Inflammatory macrophage treated with lipopolysaccharide for 4 hours (primary cell): Measurements from ENCODE around the gene RAB31.

ENCODE experiments used
- DNase-seq: peaks from one replicate; pipeline ENCODE4 v3.0.0-alpha.2; 2020

Gene RAB31

DNA sequence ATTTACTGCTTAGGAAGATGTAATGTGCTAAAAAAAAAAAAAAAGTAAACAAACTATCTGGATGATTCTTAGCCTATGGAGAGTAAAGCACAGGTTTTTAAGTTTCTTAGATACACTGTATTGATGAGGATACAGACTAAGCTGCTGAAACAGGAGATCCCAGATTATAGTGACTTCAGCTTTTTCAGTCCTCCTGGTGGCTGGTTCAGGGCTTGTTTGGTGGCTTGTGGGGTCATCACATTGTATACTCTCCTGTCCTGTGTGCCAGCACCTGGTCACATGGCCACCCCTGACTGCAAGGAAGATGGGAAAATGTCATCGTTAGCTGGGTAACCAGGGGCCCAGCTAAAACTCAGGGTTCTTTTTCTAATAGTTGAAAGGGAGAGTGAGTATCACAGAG, 31.4 kb downstream of the RAB31 start:
- DNase-seq, result peak; percentile 19

DNA sequence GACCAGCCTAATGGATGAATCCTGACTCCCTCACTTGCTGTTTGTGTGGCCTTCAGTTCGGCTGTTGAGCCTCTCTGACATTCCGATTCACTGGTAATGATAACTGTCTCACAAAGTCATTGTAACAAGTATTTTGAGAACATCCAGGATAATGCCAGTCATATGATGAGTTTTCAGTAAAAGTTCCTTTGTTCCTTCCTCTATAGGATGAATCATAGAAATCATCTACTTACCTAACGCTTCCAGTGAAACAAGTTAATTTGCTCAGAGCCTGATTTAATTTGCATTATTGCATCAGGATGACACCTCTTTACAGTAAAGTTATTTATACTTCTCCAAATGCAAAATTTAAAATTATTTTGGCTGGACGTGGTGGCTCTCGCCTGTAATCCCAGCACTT, 32.0 kb downstream of the RAB31 start:
- DNase-seq, result peak; percentile 86

DNA sequence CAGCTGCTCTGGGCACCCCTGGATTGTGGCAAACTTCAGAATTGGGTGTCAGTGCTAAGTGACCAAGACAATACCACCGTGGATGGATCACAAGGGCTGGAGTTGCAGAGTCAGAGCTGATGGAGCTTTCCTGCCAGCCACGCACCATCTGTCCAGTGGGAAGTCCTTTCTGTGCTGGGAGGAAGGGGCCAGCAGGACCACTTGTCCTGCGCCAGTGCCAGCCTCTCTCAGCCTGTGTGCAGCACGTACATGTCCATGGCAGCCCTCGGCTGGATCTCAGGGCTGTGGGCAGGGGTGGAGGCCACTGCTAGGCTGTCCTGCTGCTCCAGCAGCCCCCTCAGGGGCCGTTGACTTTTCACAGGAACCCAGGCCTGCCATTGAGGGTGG, 33.3 kb downstream of the RAB31 start:
- no peak for DNase-seq

DNA sequence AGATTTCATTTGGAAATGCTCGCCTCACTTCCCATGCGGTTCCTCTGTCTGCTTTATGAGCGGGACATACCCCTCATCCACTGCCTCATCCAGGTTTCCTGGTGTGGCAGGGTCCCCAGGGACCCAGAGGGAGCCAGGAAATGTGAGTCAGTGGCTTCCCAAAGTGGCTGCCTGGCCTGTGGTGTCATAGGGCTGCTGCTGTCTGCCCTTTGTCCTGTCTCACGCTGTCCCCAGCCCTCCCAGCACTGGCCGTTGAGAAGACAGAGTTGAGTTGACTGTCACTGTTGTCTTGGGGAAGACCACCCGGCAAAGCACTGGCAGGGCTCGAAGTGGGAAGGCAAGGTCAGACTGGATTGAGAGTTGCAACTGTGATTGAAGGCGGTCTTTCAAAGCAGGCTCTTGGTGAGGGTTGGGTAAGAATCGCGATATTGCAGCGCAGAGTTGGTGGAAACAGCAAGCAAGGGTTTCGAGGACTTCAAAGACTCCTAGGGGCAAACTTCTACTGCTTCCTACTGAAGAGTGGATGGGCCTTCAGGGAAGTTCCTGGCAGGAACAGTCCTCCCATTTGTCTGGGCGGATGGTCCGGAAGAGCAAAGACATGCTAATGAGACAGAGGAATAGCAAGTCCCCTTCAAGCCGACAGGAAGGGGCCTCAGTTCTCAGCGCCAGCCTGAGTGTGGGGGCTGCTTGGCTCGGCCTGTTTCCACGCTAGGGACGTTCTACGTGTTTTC, 33.9 kb downstream of the RAB31 start:
- DNase-seq, result peak; percentile 40

DNA sequence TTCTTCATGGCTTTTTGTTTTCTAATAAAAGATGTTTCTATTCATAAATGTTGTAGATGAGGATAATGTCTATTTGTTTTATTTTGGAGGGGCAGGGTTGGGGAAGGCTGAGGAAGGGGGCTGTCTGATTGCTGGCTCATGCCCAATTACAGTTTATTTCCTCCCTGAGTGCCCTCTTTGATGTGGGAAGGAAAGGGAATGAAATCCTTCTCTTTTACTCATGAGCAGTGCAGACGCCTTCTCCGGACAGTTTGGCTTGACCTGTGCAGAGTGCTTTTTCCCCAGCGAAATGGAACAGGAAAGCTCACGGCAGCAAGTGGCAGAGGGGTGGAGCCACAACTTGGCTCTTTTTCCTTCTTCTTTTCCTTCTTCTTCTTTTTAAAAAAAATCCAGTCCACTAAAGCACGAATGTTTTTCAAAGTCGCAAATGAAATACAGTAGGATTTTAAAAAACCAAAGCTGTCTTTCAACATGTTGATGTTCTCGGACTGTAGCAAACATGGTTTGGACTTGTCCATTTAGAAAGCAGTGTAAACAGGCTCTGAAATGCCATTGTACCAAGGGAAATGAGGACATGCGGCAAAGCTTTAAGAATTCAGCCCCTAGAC, 34.5 kb downstream of the RAB31 start:
- peak; percentile 57 for DNase-seq

DNA sequence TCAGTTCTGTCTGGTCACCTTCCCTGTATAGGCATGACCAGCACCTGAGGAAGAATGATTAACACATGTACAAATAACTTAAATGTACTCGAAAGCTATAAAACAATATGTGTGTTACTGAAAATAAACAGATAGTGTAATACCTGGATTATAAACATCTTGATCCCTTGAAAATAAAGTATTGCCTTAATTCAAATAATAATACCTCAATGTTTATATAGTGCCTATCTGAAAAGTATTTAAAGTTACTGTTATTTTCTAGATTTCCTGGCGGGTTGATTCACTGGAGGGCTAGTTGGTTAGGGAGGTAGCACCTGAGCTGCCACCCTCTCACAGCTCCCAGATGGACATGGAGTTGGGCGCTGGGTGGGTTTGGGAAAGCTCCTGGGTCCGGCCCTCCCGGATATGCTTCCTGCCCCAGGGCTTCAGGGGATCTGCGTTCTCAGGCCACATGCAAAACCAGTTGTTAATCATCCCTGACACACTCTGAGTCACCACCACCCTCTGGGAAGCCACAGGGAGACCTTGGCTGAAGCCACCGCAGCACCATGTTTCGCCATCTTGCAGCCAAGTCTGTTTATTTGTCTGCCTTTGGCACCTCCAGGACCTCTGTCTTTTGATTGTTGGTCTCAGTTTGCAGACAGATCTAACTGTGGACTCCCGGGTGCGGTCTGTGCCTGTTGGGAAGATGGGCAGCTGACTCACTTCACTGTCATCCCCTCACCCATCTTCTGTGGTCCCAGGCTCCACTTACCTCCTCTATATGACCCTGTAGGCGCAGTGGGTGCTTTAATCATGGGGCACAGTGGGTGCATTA, 35.3 kb downstream of the RAB31 start:
- DNase-seq, result peak; percentile 97

DNA sequence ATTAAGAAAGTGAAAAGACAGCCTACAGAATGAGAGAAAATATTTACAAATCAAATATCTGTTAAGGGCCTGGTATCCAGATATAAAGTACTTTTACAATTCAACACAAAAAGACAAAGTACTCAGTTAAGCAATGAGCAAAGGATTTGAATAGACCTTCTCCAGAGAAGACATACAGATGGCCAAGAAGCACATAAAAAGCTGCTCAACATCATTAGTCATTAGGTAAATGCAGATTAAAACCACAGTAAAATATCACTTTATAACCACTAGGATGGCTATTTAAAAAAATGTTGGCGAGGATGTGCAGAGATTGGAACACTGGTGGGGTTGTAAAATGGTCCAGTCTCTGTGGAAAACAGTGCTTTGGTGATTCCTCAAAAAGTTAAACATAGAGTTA, 38.9 kb downstream of the RAB31 start:
- no peak for DNase-seq

DNA sequence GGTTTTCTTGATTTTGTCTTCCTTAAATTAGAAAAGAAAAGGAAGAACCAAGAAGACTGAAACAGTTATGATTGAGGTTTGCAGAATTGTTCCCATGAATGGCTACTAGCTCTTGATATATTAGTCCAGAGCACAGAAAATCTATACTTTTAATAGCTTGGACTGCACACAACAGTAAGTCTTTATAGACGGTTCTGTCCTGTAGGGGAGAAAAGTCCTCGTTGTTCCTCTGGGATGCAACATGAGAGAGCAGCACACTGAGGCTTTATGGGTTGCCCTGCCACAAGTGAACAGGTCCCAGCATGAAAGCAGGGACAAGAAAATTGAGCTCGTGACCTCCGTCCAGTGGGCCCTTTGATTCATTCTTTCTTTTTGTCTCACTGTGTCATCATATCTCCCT, 41.5 kb downstream of the RAB31 start:
- no peak for DNase-seq

DNA sequence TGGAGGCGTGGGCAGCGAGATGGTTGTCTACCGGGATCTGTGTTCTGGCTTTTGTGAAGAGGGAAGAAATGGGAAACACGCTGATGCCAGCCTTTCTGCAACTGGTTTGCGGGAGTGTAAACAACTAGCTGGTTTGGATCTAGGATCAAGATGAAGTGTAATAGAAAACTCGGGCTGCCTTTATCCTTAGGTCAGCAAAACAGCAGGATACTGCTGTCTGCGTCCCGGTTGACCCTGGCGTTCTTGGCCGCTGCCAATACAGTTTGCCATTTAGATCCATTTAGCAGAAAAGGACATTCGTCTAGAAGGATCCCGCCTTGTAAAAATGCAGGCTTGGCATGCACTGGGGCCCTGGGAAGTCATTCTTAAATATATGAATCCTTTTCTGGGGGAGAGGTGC, 42.0 kb downstream of the RAB31 start:
- no peak for DNase-seq

DNA sequence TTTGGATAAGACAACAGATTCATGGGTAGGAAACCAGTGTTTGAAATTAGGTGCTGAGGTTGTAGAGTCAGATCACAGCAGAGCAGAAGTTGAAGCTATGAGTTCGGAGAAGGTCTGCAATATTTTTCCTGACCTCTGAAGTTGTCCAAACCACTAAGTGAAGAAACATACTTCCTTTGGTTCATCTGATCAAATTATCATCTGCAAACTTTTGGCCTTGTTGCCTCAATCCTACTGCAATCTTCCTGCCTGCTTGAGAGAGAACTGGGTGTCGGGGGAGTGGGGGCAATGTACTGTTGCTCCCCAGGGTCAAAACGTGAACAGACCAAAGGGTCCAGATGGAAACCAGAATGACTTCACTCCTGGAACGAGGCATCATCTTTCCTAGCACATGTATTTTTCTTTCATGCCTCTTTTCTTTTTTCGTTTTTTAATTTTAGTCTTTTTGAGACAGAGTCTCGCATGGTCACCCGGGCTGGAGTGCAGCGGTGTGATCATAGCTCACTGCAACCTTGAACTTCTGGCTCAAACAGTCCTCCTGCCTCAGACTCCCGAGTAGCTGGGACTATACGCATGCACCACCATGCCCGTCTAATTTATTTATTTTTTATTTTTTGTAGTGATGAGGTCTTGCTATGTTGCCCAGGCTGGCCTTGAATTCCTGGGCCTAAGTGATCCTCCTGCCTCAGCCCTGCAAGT, 42.7 kb downstream of the RAB31 start:
- DNase-seq, result peak; percentile 43

DNA sequence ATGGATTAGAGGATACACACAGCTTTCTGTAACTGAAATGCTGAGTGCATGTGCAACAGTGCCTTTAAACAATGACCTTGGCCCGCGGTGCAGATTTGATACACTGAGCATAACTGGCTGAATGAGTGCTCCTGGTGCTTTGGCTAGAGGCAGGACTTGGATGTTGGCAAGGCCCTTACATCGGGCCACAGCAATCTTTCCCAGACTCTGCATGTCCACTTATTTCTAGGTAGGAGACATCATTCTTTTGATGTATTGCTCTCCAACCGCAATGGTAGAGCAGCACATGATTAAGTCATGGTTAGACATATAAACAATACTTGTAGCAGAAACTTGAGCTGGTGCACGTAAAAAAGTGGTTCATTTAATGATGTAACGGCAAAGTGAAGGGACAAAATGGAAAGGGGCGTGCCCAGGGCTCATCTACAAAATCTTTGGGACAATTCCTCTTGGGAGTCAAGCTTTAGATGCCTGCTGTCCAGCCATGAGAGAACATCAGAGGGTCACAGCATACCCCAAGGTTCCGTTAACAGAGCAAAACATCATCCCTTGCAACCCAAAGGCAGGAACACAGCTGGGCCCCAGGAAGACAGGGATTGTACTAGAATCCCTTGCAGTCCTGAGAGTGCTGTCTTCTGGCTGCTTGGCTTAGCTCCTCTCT, 43.4 kb downstream of the RAB31 start:
- DNase-seq, result no peak

DNA sequence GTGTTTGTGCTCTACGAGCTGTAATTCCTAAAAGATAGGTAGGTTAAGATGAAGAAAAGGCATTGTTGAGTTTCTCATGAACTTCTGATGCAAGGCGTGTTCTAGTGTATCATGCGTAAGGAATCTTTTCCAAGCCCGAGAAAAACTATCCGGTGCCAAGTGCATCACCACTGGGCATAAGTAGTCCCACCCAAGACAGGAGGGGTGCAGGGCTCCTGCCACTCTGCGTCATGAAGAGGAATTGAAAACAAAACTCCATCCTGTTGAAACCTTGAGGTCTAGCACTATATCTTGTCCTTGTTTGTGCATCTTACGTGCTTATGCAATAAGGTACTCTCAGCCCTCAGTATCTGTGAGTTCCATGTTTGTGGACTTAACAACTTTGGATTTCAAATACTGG, 45.7 kb downstream of the RAB31 start:
- peak; percentile 88 for DNase-seq

DNA sequence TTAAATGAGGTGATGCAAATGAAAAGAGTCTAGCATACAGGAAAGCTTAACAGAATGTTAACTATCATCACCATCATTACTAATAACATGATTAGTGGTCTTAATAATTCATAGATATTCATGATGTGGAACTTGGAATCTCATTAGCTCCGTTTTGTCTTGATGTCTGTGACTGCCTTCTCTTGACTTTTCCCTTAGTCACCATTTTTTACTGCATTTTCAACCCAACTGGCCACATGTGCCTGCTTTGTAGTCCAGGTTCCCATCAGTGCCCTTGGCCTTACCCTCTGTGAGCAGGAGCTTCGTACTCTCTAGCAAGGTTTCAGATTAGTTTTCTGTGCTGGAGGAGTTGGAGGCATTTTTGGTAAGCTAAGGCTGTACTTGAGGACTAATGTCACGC, 47.0 kb downstream of the RAB31 start:
- no peak for DNase-seq

DNA sequence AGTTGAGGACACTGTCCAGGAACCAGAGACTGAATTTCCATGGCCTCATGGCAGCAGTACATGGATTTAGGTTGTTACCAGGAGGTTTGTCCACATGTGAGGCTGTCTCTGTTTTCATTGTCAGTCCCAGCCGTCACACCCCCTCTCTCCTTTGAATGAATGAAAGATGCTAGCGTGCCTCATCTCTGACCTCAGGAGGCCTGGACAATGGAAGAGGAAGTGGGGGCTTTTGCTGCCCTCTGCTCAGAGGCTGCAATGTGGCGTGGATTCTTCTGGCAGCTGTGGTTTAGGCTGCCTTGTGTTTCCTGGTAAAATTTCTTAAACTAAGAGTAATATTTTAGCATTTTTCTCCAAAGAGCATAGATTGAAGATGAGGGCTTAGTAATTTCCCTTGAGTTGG, 47.5 kb downstream of the RAB31 start:
- DNase-seq, result peak; percentile 84

DNA sequence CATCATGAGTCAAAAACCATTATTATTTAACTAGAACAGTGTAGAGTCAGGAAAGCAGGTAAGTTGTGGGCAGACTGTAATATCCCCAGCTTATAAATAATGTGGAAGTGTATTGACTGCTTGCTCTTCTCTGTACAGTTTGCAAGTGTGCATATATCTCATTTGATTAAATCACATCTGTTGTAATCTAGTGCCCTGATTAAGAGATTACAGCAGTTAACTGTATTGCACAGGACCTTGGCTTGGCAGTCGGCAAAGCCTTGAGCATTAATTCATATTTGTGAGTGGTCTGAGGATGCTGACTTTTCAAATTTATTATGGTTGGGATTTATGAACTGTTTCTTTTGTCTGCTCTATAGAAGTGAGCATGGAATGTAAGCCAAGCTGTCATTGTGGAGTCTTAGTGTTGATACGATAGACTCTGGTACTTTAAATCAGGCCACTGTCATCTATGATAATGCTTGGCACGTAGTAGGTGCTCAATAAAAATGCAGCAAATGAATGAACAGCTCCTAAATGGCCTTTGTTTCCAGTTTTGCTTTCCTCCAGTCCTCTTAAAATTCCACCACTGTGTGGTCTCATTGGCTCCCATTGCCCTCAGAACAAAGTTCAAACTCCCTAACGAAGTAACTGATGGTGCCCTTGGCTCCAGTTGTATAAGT, 48.3 kb downstream of the RAB31 start:
- no peak for DNase-seq

DNA sequence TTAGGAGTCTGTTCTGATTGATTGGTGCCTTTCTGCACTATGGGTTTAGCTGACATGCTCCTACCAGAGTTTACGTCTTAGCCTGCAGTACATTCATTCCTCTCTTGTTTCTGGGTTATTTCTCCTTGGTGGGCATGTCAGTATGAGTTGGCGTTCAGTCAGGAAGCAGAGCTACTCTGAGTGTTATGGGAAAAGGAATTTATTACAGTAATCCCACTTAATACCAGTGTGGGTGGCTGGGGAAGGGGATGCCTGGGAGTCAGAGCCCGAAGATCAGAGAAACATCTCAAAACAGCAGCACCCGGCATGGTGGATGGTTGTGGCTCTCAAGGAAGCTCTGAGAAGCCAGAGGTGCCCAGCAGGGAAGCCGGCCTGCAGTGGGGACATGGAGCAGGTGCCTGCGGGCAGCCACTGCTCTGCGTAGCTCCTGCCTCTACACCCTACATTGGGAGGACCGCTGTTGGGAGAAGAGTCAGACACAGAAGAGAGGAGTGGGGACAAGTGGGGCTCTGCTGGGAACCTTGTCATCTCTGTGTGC, 48.9 kb downstream of the RAB31 start:
- DNase-seq, result no peak

DNA sequence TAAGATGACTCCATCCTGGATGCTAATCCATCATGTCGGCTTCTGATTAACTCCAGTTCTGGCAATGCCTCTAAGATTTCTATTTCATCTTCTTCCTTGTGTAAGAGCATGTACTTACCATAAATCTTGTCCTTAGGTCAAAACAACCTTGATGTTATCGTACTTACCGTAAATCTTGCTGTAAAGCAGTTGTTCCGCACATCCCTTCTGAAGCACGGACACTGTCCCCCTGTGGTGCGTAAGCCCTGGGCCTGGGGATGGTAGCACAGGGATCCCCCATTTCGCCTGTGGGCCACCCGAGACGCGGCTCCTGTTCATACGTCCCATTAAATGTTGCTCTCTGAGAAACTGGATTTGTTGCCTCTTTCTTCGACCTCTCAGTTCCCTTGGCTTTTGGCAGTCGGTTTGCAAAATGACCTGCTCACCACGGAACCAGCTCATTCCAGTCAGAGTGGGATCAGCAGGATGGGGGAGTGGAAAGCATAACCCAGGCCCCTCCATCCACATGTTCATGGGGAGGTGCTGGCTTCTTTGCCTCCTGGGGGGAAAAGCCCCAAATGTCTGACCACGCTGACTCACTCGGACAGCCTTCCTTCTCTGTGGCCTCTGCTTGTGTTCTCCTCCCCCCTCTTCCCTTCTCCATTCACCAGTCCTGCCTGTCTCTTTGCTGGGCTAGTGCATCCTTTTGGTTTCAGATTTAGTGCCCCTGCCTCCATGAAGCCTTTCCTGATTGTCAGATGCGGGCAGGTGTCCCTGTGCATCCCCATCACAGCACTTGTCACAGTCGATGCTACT, 49.9 kb downstream of the RAB31 start:
- peak; percentile 69 for DNase-seq

DNA sequence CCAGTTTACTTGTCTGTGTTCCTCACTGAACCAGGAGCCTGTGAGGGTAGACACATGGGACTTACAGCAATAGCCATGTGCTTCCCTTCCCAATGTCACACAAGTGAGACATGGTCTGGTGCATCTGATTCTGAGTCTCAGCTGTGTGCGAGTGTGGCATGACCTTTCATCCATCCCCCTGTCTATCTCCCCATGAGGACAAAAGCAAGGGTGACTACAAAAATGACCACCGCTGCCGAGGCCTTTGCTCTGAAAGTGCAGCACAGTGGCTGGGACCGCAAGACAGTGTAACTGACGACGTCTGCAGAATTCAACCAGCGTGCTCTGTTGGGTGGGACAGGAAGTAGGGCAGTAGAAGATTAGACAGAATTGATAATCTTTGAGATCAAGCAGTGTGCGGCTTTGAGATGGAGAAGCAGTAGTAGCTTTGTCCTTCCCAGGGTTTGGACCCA, 50.5 kb downstream of the RAB31 start:
- peak; percentile 66 for DNase-seq

DNA sequence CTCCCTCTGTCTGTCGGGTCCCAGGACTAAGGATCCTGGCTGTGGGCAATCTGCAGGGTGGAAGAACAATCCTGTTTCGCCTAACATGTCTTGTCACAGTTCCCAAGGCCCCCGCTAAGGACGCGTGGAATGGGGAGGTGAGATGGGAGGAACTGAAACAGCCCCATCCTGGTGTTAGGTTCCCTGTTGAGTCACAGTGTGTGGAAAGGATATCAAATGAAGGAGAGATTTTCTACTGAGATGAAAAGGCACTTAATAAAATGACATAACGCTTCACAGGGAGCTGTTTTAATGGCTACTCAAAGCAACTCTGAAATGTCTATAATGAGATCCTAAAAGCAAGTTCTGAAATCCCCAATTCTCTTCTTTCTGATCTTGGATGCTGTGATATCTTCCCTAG, 52.5 kb downstream of the RAB31 start:
- peak; percentile 59 for DNase-seq

DNA sequence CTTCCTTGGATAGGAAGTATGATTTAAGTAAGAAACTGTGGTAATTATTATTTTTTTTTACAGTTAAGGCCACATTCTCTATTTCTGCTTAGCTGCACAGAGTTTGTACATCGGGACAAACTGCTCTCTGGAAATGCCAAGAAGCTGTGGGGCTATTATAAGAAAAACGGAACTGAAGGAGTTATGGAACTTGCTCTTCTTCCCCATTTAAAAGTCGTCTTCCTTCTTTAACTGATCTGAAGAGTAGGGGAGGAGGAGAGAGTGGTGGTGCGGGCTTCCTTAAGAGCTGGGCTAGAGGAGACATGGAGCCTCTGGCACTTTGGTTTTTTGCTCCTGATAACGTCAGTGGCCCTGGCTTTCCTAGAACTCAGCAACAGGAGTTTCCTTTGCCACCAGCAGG, 54.4 kb downstream of the RAB31 start:
- DNase-seq, result peak; percentile 85

DNA sequence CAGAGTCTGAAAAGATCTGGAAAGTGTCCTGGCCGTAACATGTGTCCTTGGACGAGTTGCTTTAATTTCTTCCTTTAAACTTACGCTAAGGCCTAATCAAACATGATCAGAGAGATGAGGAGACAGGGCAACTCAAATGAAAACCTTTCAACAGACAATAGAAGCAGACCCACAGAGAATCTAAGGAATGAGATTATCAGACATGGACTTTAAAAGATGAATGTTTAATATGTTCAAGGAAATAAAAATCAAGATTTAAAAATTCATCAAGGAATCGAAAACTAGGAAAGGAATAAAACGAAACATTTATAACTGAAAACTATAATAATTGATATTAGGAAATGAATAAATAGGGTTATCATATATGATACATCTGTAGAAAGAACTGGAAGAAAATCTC, 55.1 kb downstream of the RAB31 start:
- DNase-seq, result no peak
